Amniotic stem cell (primary cell): ENCODE data around the gene GGA1.

Experiments
- DNase-seq: peaks from one replicate; lab custom pipeline; 2025; lab: John Stamatoyannopoulos, UW

Gene GGA1

GRCh38 chr22:37674951-37675929, 66.6 kb downstream of the GGA1 start, which contains the start of gene LGALS1:
Gene LGALS1, plus strand, starts transcription at chr22:37675636. Its CDS starts 67 bp downstream, at chr22:37675703.
- DNase-seq: peak; percentile 96

- no peak for DNase-seq
These were observed 67.5 kb downstream of the GGA1 start for GRCh38 chr22:37675930-37676735.

GRCh38 chr22:37676736-37677492, 68.3 kb downstream of the GGA1 start:
- peak; percentile 96 for DNase-seq

GRCh38 chr22:37677493-37677974, 68.9 kb downstream of the GGA1 start:
- no peak for DNase-seq

GRCh38 chr22:37678372-37678771, 69.7 kb downstream of the GGA1 start:
- DNase-seq: no peak

- DNase-seq: no peak
These were observed 71.0 kb downstream of the GGA1 start for GRCh38 chr22:37679670-37680069.

GRCh38 chr22:37680191-37680851, 71.7 kb downstream of the GGA1 start:
- DNase-seq: no peak

GRCh38 chr22:37681001-37681424, 72.4 kb downstream of the GGA1 start:
- DNase-seq: no peak

GRCh38 chr22:37681556-37682049, 73.0 kb downstream of the GGA1 start:
- DNase-seq: peak; percentile 47
